Naive thymus-derived CD4-positive, alpha-beta T cell (primary cell): ENCODE results near the gene GCNT3. TPM values are rescaled to one million over a fixed set of nuclear protein-coding genes. Genes with fewer than 3 reads are reported as not detected.
A peak's percentile ranks its signal among the peaks of the same experiment; 100 is the strongest.

ENCODE experiments used
- ATAC-seq: fragments of 150-1000 bp; cut with Tn5 transposase; 2 replicates; pipeline ENCODE4 v1.10.0; 2021; ENCODE audit warnings: mild to moderate bottlenecking, moderate library complexity
- CTCF ChIA-PET: fragments of 350-600 bp; sonication (Branson Sonifier 250); formaldehyde crosslinking; loops from one replicate; lab custom pipeline; 2021; ENCODE audit warnings: antibody characterized with exemption; lab: Charles Lee
- POLR2A ChIA-PET: fragments of 350-600 bp; sonication (Branson Sonifier 250); formaldehyde crosslinking; loops from one replicate; lab custom pipeline; 2021; ENCODE audit warnings: antibody characterized with exemption, inconsistent platforms; lab: Charles Lee
- DNase-seq, 9 donors: peaks; one replicate each; pipeline versions ENCODE4 v3.0.0 to v3.0.0-alpha.2; 2020 to 2022; ENCODE audit warnings: mixed read lengths in 1 of 9
- H3K27ac ChIP-seq: one replicate; pipeline ENCODE4 v1.7.0; 2013; ENCODE audit warnings: mild to moderate bottlenecking, low read depth, low read length, moderate library complexity
- H3K27me3 ChIP-seq, 2 donors: one replicate each; pipeline ENCODE4 v1.7.0; 2013; ENCODE audit warnings: low read length in 2 of 2, mild to moderate bottlenecking in 2 of 2, moderate library complexity in 2 of 2; ENCODE audit not compliant: control insufficient read depth in 2 of 2, insufficient read depth in 2 of 2
- H3K36me3 ChIP-seq, 3 experiments: 1 replicate in 2 of 3; 2 replicates in 1 of 3; pipeline ENCODE4 v1.7.0; 2013; ENCODE audit warnings: low read length in 3 of 3, mild to moderate bottlenecking in 3 of 3, moderate library complexity in 1 of 3; ENCODE audit not compliant: insufficient read depth in 3 of 3, control insufficient read depth in 2 of 3
- H3K4me1 ChIP-seq, 2 donors: one replicate each; pipeline ENCODE4 v1.7.0; 2013; ENCODE audit warnings: low read length in 2 of 2, mild to moderate bottlenecking in 2 of 2, moderate library complexity in 1 of 2; ENCODE audit not compliant: control insufficient read depth in 2 of 2, insufficient read depth in 2 of 2
- H3K4me3 ChIP-seq: 2 replicates; pipeline ENCODE4 v1.7.0; 2013; ENCODE audit warnings: mild to moderate bottlenecking, low read length
- H3K9me3 ChIP-seq, 3 experiments: 1 replicate in 2 of 3; 2 replicates in 1 of 3; pipeline ENCODE4 v1.7.0; 2013; ENCODE audit warnings: low read length in 3 of 3; ENCODE audit not compliant: control insufficient read depth in 2 of 3
- H3K27ac Mint-ChIP-seq, 9 donors: one replicate each; pipeline ENCODE4 v1.8.0; 2020 to 2022; ENCODE audit warnings: mixed read lengths in 9 of 9, mild to moderate bottlenecking in 8 of 9, moderate library complexity in 5 of 9, inconsistent platforms in 2 of 9
- H3K27me3 Mint-ChIP-seq, 5 donors: one replicate each; pipeline ENCODE4 v1.8.0; 2021 to 2022; ENCODE audit warnings: mixed read lengths in 5 of 5, mild to moderate bottlenecking in 1 of 5
- H3K36me3 Mint-ChIP-seq, 5 donors: one replicate each; pipeline ENCODE4 v1.8.0; 2020 to 2022; ENCODE audit warnings: mixed read lengths in 5 of 5, mild to moderate bottlenecking in 3 of 5, inconsistent platforms in 1 of 5
- H3K4me1 Mint-ChIP-seq, 7 donors: one replicate each; pipeline ENCODE4 v1.8.0; 2020 to 2022; ENCODE audit warnings: mixed read lengths in 7 of 7, mild to moderate bottlenecking in 3 of 7, inconsistent platforms in 1 of 7
- H3K4me3 Mint-ChIP-seq, 10 donors: one replicate each; pipeline ENCODE4 v1.8.0; 2020 to 2022; ENCODE audit warnings: mild to moderate bottlenecking in 10 of 10, mixed read lengths in 10 of 10, moderate library complexity in 6 of 10, inconsistent platforms in 2 of 10
- H3K9me3 Mint-ChIP-seq, 11 donors: one replicate each; pipeline ENCODE4 v1.8.0; 2020 to 2022; ENCODE audit warnings: mixed read lengths in 11 of 11, mild to moderate bottlenecking in 4 of 11, inconsistent platforms in 1 of 11, moderate library complexity in 1 of 11
- intact Hi-C, 2 donors: fragments of 100-400 bp; cut with micrococcal nuclease; formaldehyde crosslinking; loops; one replicate each; pipeline ENCODE4 v1.15.1; 2023
- polyA plus RNA-seq, 2 donors: library from polyadenylated mRNA; unstranded; fragments of 300-500 nt; fragmentation: Illumina TruSeq; gene quantifications; one replicate each; pipeline ENCODE4 v1.2.3, GENCODE V29; 2021
- total RNA-seq, 6 experiments: library from RNA in 5 of 6; stranded (reverse) in 5 of 6; gene quantifications; 1 replicate in 5 of 6; 2 replicates in 1 of 6; pipeline ENCODE4 v1.2.3 and lab custom pipeline; 2021 to 2026

GCNT3 gene
- not detected for total RNA-seq
- polyA plus RNA-seq = not detected
- 0.81 reads per million for total RNA-seq (lab: John Stamatoyannopoulos, UW)

- intact Hi-C loops = no loop called here
- CTCF ChIA-PET = no interaction called here
Measured at GRCh38 chr15:59611276-59612260, at the start of gene GCNT3. Gene GCNT3, plus strand, starts transcription at chr15:59611783. Its CDS starts 6,456 bp downstream, at chr15:59618239.

GRCh38 chr15:59562448-59563186 is 49.0 kb upstream of the GCNT3 start:
- Histone ChIP-seq H3K27me3 (no peaks in the 10 kb centered on the region), H3K4me1 (no peaks in the 10 kb centered on the region), H3K36me3 (no peaks in the 10 kb centered on the region), H3K4me3 (no peak overlapping the region), H3K9me3 (no peaks in the 10 kb centered on the region), H3K27ac (no peak overlapping the region)
- Mint-ChIP-seq H3K9me3 (peaks cover 0 to 4% (median 0%) of the 10 kb centered on the region in 11 donors), H3K27me3 (peaks cover 0 to 24% (median 0%) of the 10 kb centered on the region in 5 donors), H3K4me3 (no peak overlapping the region), H3K36me3 (peaks cover 0 to 3% (median 0%) of the 10 kb centered on the region in 5 donors), H3K27ac (no peak overlapping the region), H3K4me1 (peaks cover 0 to 10% (median 2%) of the 10 kb centered on the region in 7 donors)
- ATAC-seq = no peak
- ChIA-PET POLR2A (no interaction called here), CTCF (no interaction called here)
- intact Hi-C loops = no loop called here
- no peak for DNase-seq

More at GRCh38 chr15:59611276-59612260, at the start of gene GCNT3:
- DNase-seq (no peak), ATAC-seq (no peak)
- Histone ChIP-seq H3K4me3 (no peak within 1 kb of the TSS), H3K27ac (no peak within 1 kb of the TSS), H3K27me3 (no peaks in the 10 kb centered on the region), H3K9me3 (no peaks in the 10 kb centered on the region), H3K4me1 (no peaks in the 10 kb centered on the region), H3K36me3 (no peaks in the 10 kb centered on the region)
- peaks cover 13 to 39% (median 31%) of the 10 kb centered on the region in 5 donors for H3K27me3 Mint-ChIP-seq
- H3K9me3 Mint-ChIP-seq = peaks cover 0 to 19% (median 3%) of the 10 kb centered on the region in 11 donors
- peak within 1 kb of the TSS in 5 of 9 donors; percentile 45 to 86 (median 81) for H3K27ac Mint-ChIP-seq
- H3K36me3 Mint-ChIP-seq = peaks cover 0 to 4% (median 2%) of the 10 kb centered on the region in 5 donors
- H3K4me1 Mint-ChIP-seq = peaks cover 7 to 17% (median 11%) of the 10 kb centered on the region in 7 donors
- POLR2A ChIA-PET = no interaction called here
- H3K4me3 Mint-ChIP-seq = peak within 1 kb of the TSS in 1 of 10 donors; percentile 6

GRCh38 chr15:59565299-59565698 is 46.3 kb upstream of the GCNT3 start:
- no peaks in the 10 kb centered on the region for H3K9me3 ChIP-seq
- Mint-ChIP-seq H3K9me3 (peaks cover 0 to 4% (median 0%) of the 10 kb centered on the region in 11 donors), H3K27me3 (peaks cover 0 to 21% (median 0%) of the 10 kb centered on the region in 5 donors), H3K36me3 (peaks cover 0 to 3% (median 0%) of the 10 kb centered on the region in 5 donors), H3K27ac (no peak overlapping the region), H3K4me3 (no peak overlapping the region), H3K4me1 (peaks cover 0 to 6% (median 0%) of the 10 kb centered on the region in 7 donors)
- CTCF ChIA-PET = no interaction called here
- intact Hi-C loops = no loop called here
- no peaks in the 10 kb centered on the region for H3K36me3 ChIP-seq
- H3K4me1 ChIP-seq = no peaks in the 10 kb centered on the region
- H3K4me3 ChIP-seq = no peak overlapping the region
- ATAC-seq (no peak), DNase-seq (no peak)
- no peak overlapping the region for H3K27ac ChIP-seq
- no peaks in the 10 kb centered on the region for H3K27me3 ChIP-seq
- POLR2A ChIA-PET = no interaction called here

GRCh38 chr15:59567324-59567723 is 44.3 kb upstream of the GCNT3 start:
- Mint-ChIP-seq H3K4me3 (no peak overlapping the region), H3K9me3 (peaks cover 0 to 4% (median 0%) of the 10 kb centered on the region in 11 donors), H3K27me3 (peaks cover 0 to 26% (median 0%) of the 10 kb centered on the region in 5 donors), H3K36me3 (peaks cover 0 to 3% (median 0%) of the 10 kb centered on the region in 5 donors), H3K27ac (no peak overlapping the region), H3K4me1 (peaks cover 0 to 6% (median 0%) of the 10 kb centered on the region in 7 donors)
- ChIA-PET POLR2A (no interaction called here), CTCF (no interaction called here)
- intact Hi-C loops = no loop called here
- Histone ChIP-seq H3K9me3 (no peaks in the 10 kb centered on the region), H3K27me3 (no peaks in the 10 kb centered on the region), H3K4me1 (no peaks in the 10 kb centered on the region), H3K36me3 (no peaks in the 10 kb centered on the region), H3K4me3 (no peak overlapping the region), H3K27ac (no peak overlapping the region)
- DNase-seq = no peak
- no peak for ATAC-seq

GRCh38 chr15:59569477-59569876 is 42.1 kb upstream of the GCNT3 start:
- ATAC-seq = no peak
- CTCF ChIA-PET = no interaction called here
- peaks cover 0 to 3% (median 0%) of the 10 kb centered on the region in 7 donors for H3K4me1 Mint-ChIP-seq
- H3K36me3 Mint-ChIP-seq = peaks cover 0 to 3% (median 0%) of the 10 kb centered on the region in 5 donors
- intact Hi-C loops = no loop called here
- H3K4me3 Mint-ChIP-seq = no peak overlapping the region
- H3K4me3 ChIP-seq = no peak overlapping the region
- H3K27me3 ChIP-seq = no peaks in the 10 kb centered on the region
- no peak overlapping the region for H3K27ac Mint-ChIP-seq
- no peaks in the 10 kb centered on the region for H3K36me3 ChIP-seq
- no peak overlapping the region for H3K27ac ChIP-seq
- peaks cover 0 to 4% (median 0%) of the 10 kb centered on the region in 11 donors for H3K9me3 Mint-ChIP-seq
- DNase-seq = no peak
- no peaks in the 10 kb centered on the region for H3K9me3 ChIP-seq
- H3K4me1 ChIP-seq = no peaks in the 10 kb centered on the region
- H3K27me3 Mint-ChIP-seq = peaks cover 0 to 17% (median 0%) of the 10 kb centered on the region in 5 donors
- POLR2A ChIA-PET = no interaction called here

- Histone ChIP-seq H3K27ac (no peak overlapping the region), H3K9me3 (no peaks in the 10 kb centered on the region), H3K4me1 (no peaks in the 10 kb centered on the region), H3K4me3 (no peak overlapping the region), H3K27me3 (no peaks in the 10 kb centered on the region), H3K36me3 (no peaks in the 10 kb centered on the region)
- no peak for ATAC-seq
- CTCF ChIA-PET = no interaction called here
- intact Hi-C loops = no loop called here
- Mint-ChIP-seq H3K36me3 (peaks cover 0 to 2% (median 0%) of the 10 kb centered on the region in 5 donors), H3K9me3 (peaks cover 0 to 3% (median 0%) of the 10 kb centered on the region in 11 donors), H3K4me1 (peaks cover 0 to 3% (median 0%) of the 10 kb centered on the region in 7 donors), H3K27ac (no peak overlapping the region), H3K4me3 (no peak overlapping the region), H3K27me3 (peaks cover 0 to 16% (median 0%) of the 10 kb centered on the region in 5 donors)
- POLR2A ChIA-PET = no interaction called here
- no peak for DNase-seq
Measured at GRCh38 chr15:59570315-59570714, 41.3 kb upstream of the GCNT3 start.
